HEK293 (cell line): ENCODE measurements around the gene FKRP.

Experiments used
- BCL11B ChIP-seq: fragments of 450-650 bp; formaldehyde crosslinking; IDR thresholded peaks from 2 replicates; pipeline ENCODE4 v1.5.1; 2016; ENCODE audit warnings: low read depth, missing biosample characterization, missing genetic modification characterization
- GLIS1 ChIP-seq: fragments of 450-650 bp; formaldehyde crosslinking; IDR thresholded peaks from 2 replicates; pipeline ENCODE4 v1.5.1; 2016; ENCODE audit warnings: missing biosample characterization, missing genetic modification characterization
- KLF7 ChIP-seq: fragments of 450-650 bp; formaldehyde crosslinking; IDR thresholded peaks from 2 replicates; pipeline ENCODE4 v1.5.1; 2016; ENCODE audit warnings: missing biosample characterization, missing genetic modification characterization, borderline replicate concordance
- RBAK ChIP-seq: fragments of 450-650 bp; formaldehyde crosslinking; IDR thresholded peaks from 2 replicates; pipeline ENCODE4 v1.5.1; 2016; ENCODE audit warnings: missing biosample characterization, missing genetic modification characterization
- SCRT1 ChIP-seq: fragments of 450-650 bp; formaldehyde crosslinking; IDR thresholded peaks from 2 replicates; pipeline ENCODE4 v1.5.1; 2016; ENCODE audit warnings: missing biosample characterization, missing genetic modification characterization, borderline replicate concordance
- SCRT2 ChIP-seq: fragments of 450-650 bp; formaldehyde crosslinking; IDR thresholded peaks from 2 replicates; pipeline ENCODE4 v1.5.1; 2016; ENCODE audit warnings: missing biosample characterization, missing genetic modification characterization
- YY1 ChIP-seq: fragments of 450-650 bp; formaldehyde crosslinking; IDR thresholded peaks from 2 replicates; pipeline ENCODE4 v1.5.1; 2018; ENCODE audit warnings: missing biosample characterization, missing genetic modification characterization
- ZFP37 ChIP-seq: fragments of 450-650 bp; formaldehyde crosslinking; IDR thresholded peaks from 2 replicates; pipeline ENCODE4 v1.5.1; 2016; ENCODE audit warnings: missing biosample characterization, missing genetic modification characterization
- ZFP69B ChIP-seq: fragments of 450-650 bp; formaldehyde crosslinking; IDR thresholded peaks from 2 replicates; pipeline ENCODE4 v1.5.1; 2016; ENCODE audit warnings: missing biosample characterization, missing genetic modification characterization
- ZNF138 ChIP-seq: fragments of 450-650 bp; formaldehyde crosslinking; IDR thresholded peaks from 2 replicates; pipeline ENCODE4 v1.5.1; 2016; ENCODE audit warnings: missing biosample characterization, missing genetic modification characterization, borderline replicate concordance
- ZNF266 ChIP-seq: fragments of 450-650 bp; formaldehyde crosslinking; IDR thresholded peaks from 2 replicates; pipeline ENCODE4 v1.5.1; 2016; ENCODE audit warnings: missing biosample characterization, missing genetic modification characterization, low read depth
- ZNF514 ChIP-seq: fragments of 450-650 bp; formaldehyde crosslinking; IDR thresholded peaks from 2 replicates; pipeline ENCODE4 v1.5.1; 2016; ENCODE audit warnings: missing biosample characterization, missing genetic modification characterization
- ZNF624 ChIP-seq: fragments of 450-650 bp; formaldehyde crosslinking; IDR thresholded peaks from 2 replicates; pipeline ENCODE4 v1.5.1; 2017; ENCODE audit warnings: missing biosample characterization, missing genetic modification characterization
- ZSCAN16 ChIP-seq: fragments of 450-650 bp; formaldehyde crosslinking; IDR thresholded peaks from 2 replicates; pipeline ENCODE4 v1.5.1; 2016; ENCODE audit warnings: missing biosample characterization, missing genetic modification characterization
- TF ChIP-seq, protein P1 (sequence below): fragments of 450-650 bp; formaldehyde crosslinking; IDR thresholded peaks from 2 replicates; pipeline ENCODE4 v1.5.0; 2017; ENCODE audit warnings: missing biosample characterization, missing genetic modification characterization, borderline replicate concordance
- TF ChIP-seq, protein P2 (sequence below): fragments of 450-650 bp; formaldehyde crosslinking; IDR thresholded peaks from 2 replicates; pipeline ENCODE4 v1.5.1; 2016; ENCODE audit warnings: missing biosample characterization, missing genetic modification characterization
- TF ChIP-seq, protein P3 (sequence below): fragments of 450-650 bp; formaldehyde crosslinking; IDR thresholded peaks from 2 replicates; pipeline ENCODE4 v1.5.1; 2016; ENCODE audit warnings: missing biosample characterization, missing genetic modification characterization
- TF ChIP-seq, protein P4 (sequence below): fragments of 450-650 bp; formaldehyde crosslinking; conservative IDR thresholded peaks from 2 replicates; pipeline ENCODE4 v1.5.1; 2016; ENCODE audit warnings: low read depth, missing biosample characterization, missing genetic modification characterization
- TF ChIP-seq, protein P5 (sequence below): fragments of 450-650 bp; formaldehyde crosslinking; conservative IDR thresholded peaks from 2 replicates; pipeline ENCODE4 v1.5.1; 2016; ENCODE audit warnings: low read depth, missing biosample characterization, missing genetic modification characterization
- TF ChIP-seq, protein P6 (sequence below): sonication (generic); formaldehyde crosslinking; IDR thresholded peaks from 2 replicates; pipeline ENCODE4 v1.8.1; 2022; ENCODE audit warnings: mild to moderate bottlenecking, moderate library complexity, missing genetic modification reagents

Gene FKRP

DNA sequence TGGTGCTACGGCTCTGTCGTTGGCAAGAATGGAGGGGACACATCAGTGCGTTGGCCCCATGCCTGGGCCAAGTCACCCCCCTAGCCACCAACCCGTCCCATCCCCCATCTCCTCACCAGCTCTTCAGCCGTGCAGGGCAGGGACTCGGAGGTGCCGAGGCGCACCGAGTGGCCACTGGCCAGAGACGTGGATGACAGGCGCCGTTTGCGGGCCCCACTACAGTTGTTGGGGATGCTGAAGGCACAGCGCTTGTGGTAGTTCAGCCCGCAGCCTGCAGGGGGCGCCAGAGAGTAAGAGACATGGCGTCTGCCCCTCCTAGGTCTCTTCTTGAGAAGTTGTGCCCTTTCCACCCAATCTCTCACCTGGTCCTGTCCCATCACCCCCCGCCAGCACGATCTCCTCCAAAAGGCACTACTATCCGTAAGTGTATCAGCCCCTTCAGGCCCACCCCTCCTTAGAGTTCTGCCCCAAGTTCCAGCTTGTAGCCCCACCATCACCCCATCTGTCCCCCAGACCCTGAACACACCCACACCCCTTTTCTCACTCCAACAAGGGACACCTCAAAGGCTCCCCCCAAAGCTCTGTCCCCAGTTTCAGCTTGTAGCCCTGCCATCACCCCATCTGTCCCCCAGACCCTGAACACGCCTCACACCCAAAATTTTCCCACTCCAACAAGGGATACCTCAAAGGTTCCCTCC, 41.3 kb upstream of the FKRP start (continued):
- TF ChIP-seq, protein P1, sequence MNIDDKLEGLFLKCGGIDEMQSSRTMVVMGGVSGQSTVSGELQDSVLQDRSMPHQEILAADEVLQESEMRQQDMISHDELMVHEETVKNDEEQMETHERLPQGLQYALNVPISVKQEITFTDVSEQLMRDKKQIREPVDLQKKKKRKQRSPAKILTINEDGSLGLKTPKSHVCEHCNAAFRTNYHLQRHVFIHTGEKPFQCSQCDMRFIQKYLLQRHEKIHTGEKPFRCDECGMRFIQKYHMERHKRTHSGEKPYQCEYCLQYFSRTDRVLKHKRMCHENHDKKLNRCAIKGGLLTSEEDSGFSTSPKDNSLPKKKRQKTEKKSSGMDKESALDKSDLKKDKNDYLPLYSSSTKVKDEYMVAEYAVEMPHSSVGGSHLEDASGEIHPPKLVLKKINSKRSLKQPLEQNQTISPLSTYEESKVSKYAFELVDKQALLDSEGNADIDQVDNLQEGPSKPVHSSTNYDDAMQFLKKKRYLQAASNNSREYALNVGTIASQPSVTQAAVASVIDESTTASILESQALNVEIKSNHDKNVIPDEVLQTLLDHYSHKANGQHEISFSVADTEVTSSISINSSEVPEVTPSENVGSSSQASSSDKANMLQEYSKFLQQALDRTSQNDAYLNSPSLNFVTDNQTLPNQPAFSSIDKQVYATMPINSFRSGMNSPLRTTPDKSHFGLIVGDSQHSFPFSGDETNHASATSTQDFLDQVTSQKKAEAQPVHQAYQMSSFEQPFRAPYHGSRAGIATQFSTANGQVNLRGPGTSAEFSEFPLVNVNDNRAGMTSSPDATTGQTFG, result no peak
- TF ChIP-seq, protein P2, sequence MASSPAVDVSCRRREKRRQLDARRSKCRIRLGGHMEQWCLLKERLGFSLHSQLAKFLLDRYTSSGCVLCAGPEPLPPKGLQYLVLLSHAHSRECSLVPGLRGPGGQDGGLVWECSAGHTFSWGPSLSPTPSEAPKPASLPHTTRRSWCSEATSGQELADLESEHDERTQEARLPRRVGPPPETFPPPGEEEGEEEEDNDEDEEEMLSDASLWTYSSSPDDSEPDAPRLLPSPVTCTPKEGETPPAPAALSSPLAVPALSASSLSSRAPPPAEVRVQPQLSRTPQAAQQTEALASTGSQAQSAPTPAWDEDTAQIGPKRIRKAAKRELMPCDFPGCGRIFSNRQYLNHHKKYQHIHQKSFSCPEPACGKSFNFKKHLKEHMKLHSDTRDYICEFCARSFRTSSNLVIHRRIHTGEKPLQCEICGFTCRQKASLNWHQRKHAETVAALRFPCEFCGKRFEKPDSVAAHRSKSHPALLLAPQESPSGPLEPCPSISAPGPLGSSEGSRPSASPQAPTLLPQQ (tag by site-specific recombination), result peak; percentile 93
- TF ChIP-seq SCRT2 (tag by site-specific recombination), result no peak
- TF ChIP-seq BCL11B (tag by site-specific recombination), result no peak
- TF ChIP-seq ZFP37 (tag by site-specific recombination), result no peak
- TF ChIP-seq, protein P3, sequence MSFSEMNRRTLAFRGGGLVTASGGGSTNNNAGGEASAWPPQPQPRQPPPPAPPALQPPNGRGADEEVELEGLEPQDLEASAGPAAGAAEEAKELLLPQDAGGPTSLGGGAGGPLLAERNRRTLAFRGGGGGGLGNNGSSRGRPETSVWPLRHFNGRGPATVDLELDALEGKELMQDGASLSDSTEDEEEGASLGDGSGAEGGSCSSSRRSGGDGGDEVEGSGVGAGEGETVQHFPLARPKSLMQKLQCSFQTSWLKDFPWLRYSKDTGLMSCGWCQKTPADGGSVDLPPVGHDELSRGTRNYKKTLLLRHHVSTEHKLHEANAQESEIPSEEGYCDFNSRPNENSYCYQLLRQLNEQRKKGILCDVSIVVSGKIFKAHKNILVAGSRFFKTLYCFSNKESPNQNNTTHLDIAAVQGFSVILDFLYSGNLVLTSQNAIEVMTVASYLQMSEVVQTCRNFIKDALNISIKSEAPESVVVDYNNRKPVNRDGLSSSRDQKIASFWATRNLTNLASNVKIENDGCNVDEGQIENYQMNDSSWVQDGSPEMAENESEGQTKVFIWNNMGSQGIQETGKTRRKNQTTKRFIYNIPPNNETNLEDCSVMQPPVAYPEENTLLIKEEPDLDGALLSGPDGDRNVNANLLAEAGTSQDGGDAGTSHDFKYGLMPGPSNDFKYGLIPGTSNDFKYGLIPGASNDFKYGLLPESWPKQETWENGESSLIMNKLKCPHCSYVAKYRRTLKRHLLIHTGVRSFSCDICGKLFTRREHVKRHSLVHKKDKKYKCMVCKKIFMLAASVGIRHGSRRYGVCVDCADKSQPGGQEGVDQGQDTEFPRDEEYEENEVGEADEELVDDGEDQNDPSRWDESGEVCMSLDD (tag by site-specific recombination), result peak; percentile 39
- TF ChIP-seq, protein P4, sequence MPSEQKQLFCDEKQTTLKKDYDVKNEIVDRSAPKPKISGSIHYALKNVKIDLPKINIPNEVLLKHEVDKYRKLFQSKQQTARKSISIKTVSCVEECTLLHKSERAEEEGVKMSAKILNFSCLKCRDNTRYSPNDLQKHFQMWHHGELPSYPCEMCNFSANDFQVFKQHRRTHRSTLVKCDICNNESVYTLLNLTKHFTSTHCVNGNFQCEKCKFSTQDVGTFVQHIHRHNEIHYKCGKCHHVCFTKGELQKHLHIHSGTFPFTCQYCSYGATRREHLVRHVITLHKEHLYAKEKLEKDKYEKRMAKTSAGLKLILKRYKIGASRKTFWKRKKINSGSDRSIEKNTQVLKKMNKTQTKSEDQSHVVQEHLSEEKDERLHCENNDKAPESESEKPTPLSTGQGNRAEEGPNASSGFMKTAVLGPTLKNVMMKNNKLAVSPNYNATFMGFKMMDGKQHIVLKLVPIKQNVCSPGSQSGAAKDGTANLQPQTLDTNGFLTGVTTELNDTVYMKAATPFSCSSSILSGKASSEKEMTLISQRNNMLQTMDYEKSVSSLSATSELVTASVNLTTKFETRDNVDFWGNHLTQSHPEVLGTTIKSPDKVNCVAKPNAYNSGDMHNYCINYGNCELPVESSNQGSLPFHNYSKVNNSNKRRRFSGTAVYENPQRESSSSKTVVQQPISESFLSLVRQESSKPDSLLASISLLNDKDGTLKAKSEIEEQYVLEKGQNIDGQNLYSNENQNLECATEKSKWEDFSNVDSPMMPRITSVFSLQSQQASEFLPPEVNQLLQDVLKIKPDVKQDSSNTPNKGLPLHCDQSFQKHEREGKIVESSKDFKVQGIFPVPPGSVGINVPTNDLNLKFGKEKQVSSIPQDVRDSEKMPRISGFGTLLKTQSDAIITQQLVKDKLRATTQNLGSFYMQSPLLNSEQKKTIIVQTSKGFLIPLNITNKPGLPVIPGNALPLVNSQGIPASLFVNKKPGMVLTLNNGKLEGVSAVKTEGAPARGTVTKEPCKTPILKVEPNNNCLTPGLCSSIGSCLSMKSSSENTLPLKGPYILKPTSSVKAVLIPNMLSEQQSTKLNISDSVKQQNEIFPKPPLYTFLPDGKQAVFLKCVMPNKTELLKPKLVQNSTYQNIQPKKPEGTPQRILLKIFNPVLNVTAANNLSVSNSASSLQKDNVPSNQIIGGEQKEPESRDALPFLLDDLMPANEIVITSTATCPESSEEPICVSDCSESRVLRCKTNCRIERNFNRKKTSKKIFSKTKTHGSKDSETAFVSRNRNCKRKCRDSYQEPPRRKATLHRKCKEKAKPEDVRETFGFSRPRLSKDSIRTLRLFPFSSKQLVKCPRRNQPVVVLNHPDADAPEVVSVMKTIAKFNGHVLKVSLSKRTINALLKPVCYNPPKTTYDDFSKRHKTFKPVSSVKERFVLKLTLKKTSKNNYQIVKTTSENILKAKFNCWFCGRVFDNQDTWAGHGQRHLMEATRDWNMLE (tag by site-specific recombination), result no peak
- no peak for TF ChIP-seq ZNF138 (tag by site-specific recombination)
- no peak for TF ChIP-seq ZNF624 (tag by site-specific recombination)
- TF ChIP-seq SCRT1 (tag by site-specific recombination), result 0 out of 2 replicates have a peak, but pooled peaks have one; percentile 17
- TF ChIP-seq ZSCAN16, result no peak
- no peak for TF ChIP-seq ZNF266 (tag by site-specific recombination)
- TF ChIP-seq, protein P5, sequence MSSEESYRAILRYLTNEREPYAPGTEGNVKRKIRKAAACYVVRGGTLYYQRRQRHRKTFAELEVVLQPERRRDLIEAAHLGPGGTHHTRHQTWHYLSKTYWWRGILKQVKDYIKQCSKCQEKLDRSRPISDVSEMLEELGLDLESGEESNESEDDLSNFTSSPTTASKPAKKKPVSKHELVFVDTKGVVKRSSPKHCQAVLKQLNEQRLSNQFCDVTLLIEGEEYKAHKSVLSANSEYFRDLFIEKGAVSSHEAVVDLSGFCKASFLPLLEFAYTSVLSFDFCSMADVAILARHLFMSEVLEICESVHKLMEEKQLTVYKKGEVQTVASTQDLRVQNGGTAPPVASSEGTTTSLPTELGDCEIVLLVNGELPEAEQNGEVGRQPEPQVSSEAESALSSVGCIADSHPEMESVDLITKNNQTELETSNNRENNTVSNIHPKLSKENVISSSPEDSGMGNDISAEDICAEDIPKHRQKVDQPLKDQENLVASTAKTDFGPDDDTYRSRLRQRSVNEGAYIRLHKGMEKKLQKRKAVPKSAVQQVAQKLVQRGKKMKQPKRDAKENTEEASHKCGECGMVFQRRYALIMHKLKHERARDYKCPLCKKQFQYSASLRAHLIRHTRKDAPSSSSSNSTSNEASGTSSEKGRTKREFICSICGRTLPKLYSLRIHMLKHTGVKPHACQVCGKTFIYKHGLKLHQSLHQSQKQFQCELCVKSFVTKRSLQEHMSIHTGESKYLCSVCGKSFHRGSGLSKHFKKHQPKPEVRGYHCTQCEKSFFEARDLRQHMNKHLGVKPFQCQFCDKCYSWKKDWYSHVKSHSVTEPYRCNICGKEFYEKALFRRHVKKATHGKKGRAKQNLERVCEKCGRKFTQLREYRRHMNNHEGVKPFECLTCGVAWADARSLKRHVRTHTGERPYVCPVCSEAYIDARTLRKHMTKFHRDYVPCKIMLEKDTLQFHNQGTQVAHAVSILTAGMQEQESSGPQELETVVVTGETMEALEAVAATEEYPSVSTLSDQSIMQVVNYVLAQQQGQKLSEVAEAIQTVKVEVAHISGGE (tag by site-specific recombination), result no peak
- TF ChIP-seq KLF7, result no peak
- peak; percentile 86 for TF ChIP-seq ZFP69B (tag by site-specific recombination)
- TF ChIP-seq YY1 (tag by site-specific recombination), result no peak
- TF ChIP-seq, protein P6, sequence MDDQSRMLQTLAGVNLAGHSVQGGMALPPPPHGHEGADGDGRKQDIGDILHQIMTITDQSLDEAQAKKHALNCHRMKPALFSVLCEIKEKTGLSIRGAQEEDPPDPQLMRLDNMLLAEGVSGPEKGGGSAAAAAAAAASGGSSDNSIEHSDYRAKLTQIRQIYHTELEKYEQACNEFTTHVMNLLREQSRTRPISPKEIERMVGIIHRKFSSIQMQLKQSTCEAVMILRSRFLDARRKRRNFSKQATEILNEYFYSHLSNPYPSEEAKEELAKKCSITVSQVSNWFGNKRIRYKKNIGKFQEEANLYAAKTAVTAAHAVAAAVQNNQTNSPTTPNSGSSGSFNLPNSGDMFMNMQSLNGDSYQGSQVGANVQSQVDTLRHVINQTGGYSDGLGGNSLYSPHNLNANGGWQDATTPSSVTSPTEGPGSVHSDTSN (CRISPR knock-in tag), result no peak
- TF ChIP-seq GLIS1 (tag by site-specific recombination), result no peak
- TF ChIP-seq ZNF514 (tag by site-specific recombination), result no peak
- TF ChIP-seq RBAK (tag by site-specific recombination), result no peak
